NB4 (cell line): ENCODE measurements around the gene NXPE1.

Source experiments
- DNase-seq: peaks from one replicate; pipeline ENCODE4 v3.0.0; 2010; ENCODE audit warnings: low read depth
- H3K4me3 ChIP-seq: one replicate; pipeline ENCODE4 v1.5.1; 2011; ENCODE audit warnings: mild to moderate bottlenecking, low read depth, low read length, moderate library complexity
- CTCF ChIP-seq: IDR thresholded peaks from one replicate; pipeline ENCODE4 v1.5.1; 2012; ENCODE audit warnings: low read depth, low read length
- MAX ChIP-seq: IDR thresholded peaks from 2 replicates; pipeline ENCODE4 v1.6.1; 2011; ENCODE audit warnings: low read depth, low read length
- MYC ChIP-seq: IDR thresholded peaks from 2 replicates; pipeline ENCODE4 v1.6.1; 2011; ENCODE audit warnings: low read depth, low read length
- POLR2A ChIP-seq: IDR thresholded peaks from 2 replicates; pipeline ENCODE4 v1.6.1; 2011; ENCODE audit warnings: mild to moderate bottlenecking; ENCODE audit not compliant: insufficient read length; ENCODE audit errors: extremely low read depth

Gene NXPE1

DNA sequence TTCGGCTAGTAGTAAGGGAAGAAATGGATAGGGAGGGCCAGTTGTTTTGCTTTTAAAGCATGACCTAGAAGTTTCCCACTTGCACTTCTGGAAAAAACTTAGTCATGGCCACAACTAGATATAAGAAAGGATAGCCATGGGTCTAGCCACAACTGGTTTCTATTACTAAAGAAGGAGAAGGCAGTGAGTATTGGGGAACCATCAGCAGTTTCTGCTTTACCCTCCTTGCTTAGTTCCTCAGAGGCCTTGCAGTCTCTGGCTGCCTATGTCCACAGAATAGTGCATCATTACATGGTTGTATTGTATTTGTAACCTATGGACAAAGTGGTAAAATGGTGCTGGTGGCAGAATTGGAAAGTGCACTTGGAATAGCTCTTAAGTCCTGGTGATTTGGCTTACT is 35.6 kb downstream of the NXPE1 start:
- no peak overlapping the region for H3K4me3 ChIP-seq
- DNase-seq, result no peak
- no peak for TF ChIP-seq POLR2A
- TF ChIP-seq MYC, result no peak
- TF ChIP-seq CTCF, result no peak
- TF ChIP-seq MAX, result no peak

DNA sequence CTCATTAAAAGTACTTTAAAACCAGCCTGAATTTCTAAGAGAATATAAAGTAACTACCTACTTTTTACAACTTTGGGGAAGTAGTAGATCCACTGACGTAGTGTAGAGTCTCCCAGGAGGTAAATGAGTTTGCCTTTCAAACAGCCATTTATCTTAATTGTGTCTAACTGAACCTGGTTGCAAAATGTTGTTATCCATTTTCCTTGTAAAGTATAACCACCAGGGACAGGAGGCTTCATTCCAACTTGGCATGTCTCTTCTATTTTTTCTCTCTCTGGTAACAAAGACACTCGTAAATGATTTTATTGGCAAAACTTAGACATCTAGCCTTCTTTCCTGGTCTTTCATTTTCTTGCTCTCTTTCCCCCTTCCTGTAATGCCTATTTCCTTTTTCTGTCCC is 36.9 kb downstream of the NXPE1 start:
- no peak overlapping the region for H3K4me3 ChIP-seq
- no peak for DNase-seq
- TF ChIP-seq POLR2A (no peak), CTCF (no peak), MAX (no peak), MYC (no peak)

DNA sequence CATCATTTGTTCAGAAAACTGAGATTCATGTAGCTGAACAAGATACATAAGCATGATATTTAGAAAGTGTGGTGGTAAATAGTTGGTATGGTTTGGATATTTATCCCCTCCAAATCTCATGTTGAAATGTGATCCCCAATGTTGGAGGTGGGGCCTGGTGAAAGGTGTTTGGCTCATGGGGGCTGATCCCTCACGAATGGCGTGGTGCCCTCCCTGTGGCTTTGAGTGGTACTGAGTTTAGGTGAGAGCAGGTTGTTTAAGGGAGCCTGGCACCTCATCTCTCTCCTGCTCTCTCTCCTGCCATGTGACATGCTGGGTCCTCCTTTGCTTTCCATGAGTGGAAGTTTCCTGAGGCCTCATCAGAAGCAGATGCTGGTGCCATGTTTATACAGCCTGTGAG is 48.1 kb downstream of the NXPE1 start:
- TF ChIP-seq MYC (no peak), MAX (no peak), CTCF (no peak), POLR2A (no peak)
- no peak for DNase-seq

GRCh38 chr11:114511079-114511478 is 48.6 kb downstream of the NXPE1 start:
- TF ChIP-seq MYC, result no peak
- TF ChIP-seq POLR2A, result no peak
- TF ChIP-seq MAX, result no peak
- DNase-seq, result no peak

More for the DNA sequence above, 48.1 kb downstream of the NXPE1 start:
- H3K4me3 ChIP-seq, result no peak overlapping the region

GRCh38 chr11:114501901-114502300 is 57.8 kb downstream of the NXPE1 start:
- DNase-seq, result no peak
- TF ChIP-seq MAX, result no peak
- H3K4me3 ChIP-seq, result no peak overlapping the region

More at GRCh38 chr11:114511079-114511478, 48.6 kb downstream of the NXPE1 start:
- no peak overlapping the region for H3K4me3 ChIP-seq

DNA sequence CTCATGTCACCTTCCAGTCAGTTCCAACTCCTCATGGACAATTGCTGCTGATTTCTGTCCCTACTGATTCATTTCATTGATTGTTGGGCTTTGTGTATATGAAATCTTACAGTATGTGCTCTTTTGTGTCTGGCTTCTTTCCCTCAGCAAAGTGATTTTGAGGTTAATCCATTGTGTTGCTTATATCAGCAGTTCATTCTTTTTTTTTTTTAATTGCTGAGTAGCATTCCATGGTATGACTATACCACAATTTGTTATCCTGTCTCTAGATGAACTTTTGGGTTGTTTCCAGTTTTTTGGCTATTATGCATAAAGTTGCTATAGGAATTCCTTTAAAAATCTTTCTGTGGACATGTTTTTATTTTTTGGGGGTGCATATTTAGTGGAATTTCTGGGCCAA is 59.9 kb downstream of the NXPE1 start:
- H3K4me3 ChIP-seq, result no peak overlapping the region
- no peak for TF ChIP-seq MAX
- no peak for TF ChIP-seq CTCF
- TF ChIP-seq POLR2A, result no peak
- DNase-seq, result no peak

DNA sequence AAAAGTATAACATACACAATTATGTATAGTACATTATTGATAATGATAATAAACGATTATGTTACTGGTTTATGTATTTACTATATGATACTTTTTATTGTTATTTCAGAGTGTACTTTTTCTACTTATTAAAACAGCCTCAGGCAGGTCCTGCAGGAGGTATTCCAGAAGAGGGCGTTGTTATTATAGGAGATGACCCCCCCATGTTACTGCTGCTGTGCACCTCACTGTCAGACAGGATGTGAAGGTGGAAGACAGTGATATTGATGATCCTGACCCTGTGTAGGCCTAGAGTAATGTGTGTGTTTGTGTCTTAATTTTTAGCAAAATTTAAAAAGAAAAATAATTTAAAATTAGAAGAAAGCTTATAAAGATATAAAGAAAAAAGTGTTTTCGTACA is 62.8 kb downstream of the NXPE1 start:
- H3K4me3 ChIP-seq, result no peak overlapping the region
- DNase-seq, result peak; percentile 6
- TF ChIP-seq MYC (no peak), CTCF (peak; percentile 13), MAX (no peak), POLR2A (no peak)
